NT2/D1 (cell line): ENCODE data around the gene CST9L.

Experiments used
- DNase-seq: peaks from one replicate; pipeline ENCODE4 v3.0.0-alpha.2; 2011; ENCODE audit warnings: low read depth, low spot score
- H3K27me3 ChIP-seq: 2 replicates; pipeline ENCODE4 v1.6.0; 2011; ENCODE audit warnings: mild to moderate bottlenecking; ENCODE audit not compliant: insufficient read length, insufficient read depth
- H3K36me3 ChIP-seq: 2 replicates; pipeline ENCODE4 v1.6.1; 2011; ENCODE audit warnings: mild to moderate bottlenecking, low read length, mixed read lengths; ENCODE audit not compliant: insufficient read depth, insufficient read length
- H3K4me1 ChIP-seq: 2 replicates; pipeline ENCODE4 v1.5.1; 2011; ENCODE audit not compliant: insufficient read depth, insufficient read length
- H3K4me3 ChIP-seq: 2 replicates; pipeline ENCODE4 v1.5.1; 2011; ENCODE audit warnings: low read depth; ENCODE audit not compliant: insufficient read length
- H3K9ac ChIP-seq: 2 replicates; pipeline ENCODE4 v1.6.0; 2011; ENCODE audit warnings: low read depth; ENCODE audit not compliant: insufficient read length
- H3K9me3 ChIP-seq: 2 replicates; pipeline ENCODE4 v1.5.1; 2011; ENCODE audit warnings: mild to moderate bottlenecking, low read length; ENCODE audit not compliant: insufficient read depth
- SUZ12 ChIP-seq: IDR thresholded peaks from 2 replicates; pipeline ENCODE4 v1.6.1; 2011; ENCODE audit not compliant: insufficient read length, insufficient read depth; ENCODE audit errors: extremely low read depth
- YY1 ChIP-seq: IDR thresholded peaks from 2 replicates; pipeline ENCODE4 v1.6.1; 2011; ENCODE audit not compliant: insufficient read length, insufficient read depth
- ZNF274 ChIP-seq: IDR thresholded peaks from 2 replicates; pipeline ENCODE4 v1.6.1; 2011; ENCODE audit warnings: mild to moderate bottlenecking, low read depth, low read length

CST9L gene

DNA sequence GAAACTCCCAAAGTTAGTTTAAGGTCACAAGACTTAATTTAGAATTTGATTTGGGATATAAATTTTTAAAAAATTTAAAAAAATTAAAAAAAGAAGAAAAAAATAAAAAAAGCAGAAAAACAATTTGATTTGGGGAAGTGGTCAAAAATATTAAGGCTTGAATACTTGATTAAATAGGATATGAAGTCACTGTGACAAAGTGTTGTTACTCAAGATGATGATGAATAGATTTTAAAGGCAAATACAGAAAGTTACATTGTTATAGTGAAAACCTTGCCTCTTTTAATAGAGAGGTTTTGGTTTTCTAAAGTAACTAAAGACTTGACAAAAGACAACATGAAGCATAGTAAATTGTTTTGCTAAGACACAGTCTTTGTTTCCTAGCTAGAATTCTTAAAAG lies 30.2 kb upstream of the CST9L start:
- Histone ChIP-seq H3K4me1 (no peaks in the 10 kb centered on the region), H3K9me3 (no peaks in the 10 kb centered on the region), H3K9ac (no peak overlapping the region), H3K4me3 (no peak overlapping the region), H3K27me3 (no peaks in the 10 kb centered on the region), H3K36me3 (no peaks in the 10 kb centered on the region)
- no peak for TF ChIP-seq YY1
- TF ChIP-seq SUZ12, result no peak
- TF ChIP-seq ZNF274, result no peak
- no peak for DNase-seq

DNA sequence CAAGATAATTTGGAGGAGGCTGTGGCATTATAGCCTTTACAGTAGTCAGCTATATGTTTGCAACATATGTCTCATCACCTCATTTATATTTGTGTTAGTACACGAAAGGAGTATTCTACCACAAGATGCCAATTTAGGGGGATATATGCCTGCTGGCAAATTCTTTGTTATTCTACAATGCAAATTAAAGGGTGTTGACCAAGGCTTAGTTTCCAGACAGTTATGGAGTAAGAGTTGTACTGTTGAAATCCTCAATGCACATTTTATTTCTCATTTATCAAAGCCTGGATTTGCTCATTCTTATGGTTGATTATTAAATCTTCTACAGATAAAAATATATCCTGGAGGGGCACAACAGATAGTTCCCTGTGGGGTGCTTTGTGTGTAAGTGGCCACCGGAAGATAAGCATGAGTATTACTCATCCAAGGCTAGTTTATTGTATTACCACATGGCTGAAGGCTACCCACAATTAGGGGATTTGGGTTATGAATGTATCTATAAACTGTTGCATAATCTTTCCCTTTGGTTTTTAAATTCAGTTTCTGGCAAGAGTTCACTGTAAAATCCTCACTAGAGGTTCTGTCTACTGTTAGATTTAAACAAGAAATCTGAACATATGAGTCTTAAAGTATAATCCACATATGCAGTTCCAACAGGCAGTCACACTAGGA lies 28.4 kb upstream of the CST9L start:
- H3K9me3 ChIP-seq, result no peaks in the 10 kb centered on the region
- H3K4me1 ChIP-seq, result no peaks in the 10 kb centered on the region
- TF ChIP-seq SUZ12, result no peak
- no peak for TF ChIP-seq ZNF274
- no peak for TF ChIP-seq YY1
- H3K9ac ChIP-seq, result no peak overlapping the region
- no peak for DNase-seq
- H3K27me3 ChIP-seq, result no peaks in the 10 kb centered on the region
- no peak overlapping the region for H3K4me3 ChIP-seq
- no peaks in the 10 kb centered on the region for H3K36me3 ChIP-seq

DNA sequence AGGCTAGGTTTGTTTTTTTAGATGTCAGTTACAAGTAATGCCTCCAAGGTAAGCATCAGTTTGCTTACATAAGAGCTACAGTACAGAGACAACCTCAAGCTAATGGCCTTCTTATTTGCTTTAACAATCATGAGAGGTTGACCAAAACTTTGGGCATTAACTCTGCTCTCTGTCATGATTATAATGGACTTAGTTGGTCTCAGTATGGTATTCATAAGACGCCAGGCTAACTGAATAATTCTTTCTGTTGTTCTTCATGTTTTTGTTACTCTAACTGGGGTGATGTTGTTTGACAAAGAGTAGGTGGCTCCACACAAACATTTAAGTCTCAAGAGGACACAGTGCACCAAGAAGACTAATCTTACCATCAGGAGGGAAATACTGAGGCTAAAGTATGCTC lies 27.7 kb upstream of the CST9L start:
- Histone ChIP-seq H3K9ac (no peak overlapping the region), H3K9me3 (no peaks in the 10 kb centered on the region), H3K4me3 (no peak overlapping the region), H3K36me3 (no peaks in the 10 kb centered on the region), H3K4me1 (no peaks in the 10 kb centered on the region), H3K27me3 (no peaks in the 10 kb centered on the region)
- no peak for DNase-seq
- TF ChIP-seq SUZ12, result no peak
- no peak for TF ChIP-seq YY1
- TF ChIP-seq ZNF274, result no peak

DNA sequence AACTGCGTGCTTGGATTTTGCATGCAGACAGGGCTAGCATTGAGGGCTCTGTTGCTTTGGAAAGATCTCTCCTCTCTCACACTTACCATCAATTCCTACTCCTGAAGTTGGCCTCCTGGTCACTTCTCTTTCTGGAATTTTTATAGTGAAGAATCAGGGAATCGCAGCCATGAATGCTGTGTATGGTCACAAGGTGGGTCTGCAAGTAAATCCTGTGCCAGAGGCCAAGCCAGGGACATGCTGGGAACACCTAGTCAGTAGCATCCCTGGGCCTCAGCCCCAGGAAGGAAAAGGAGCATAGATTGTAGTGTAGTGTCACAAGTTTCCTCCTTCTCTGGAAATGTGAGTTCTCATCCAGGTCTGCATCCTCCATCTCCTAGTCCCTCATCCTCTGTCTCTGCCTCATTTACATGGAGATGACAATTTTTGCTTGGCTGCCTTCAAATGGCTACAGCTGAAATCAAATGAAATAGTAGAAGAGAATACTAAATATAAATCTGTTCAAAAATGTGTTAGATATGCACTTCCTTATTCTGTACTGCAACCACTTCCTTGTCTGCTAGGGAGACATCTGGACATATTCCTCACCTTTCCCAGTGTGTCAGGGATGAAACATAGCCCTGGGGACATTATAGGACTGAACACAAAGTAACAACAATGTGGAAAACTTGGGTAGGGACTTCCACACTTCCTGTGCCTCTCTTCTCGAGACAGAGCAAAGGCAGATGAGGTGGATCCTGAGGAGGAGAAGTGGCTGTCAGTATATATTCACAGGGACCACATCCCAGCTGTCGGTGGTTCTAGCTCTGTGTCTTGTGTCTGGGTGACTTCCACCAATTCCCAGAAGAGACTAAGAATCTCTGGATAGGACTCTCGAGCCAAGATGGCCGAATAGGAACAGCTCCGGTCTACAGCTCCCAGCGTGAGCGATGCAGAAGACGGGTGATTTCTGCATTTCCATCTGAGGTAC lies 20.4 kb upstream of the CST9L start:
- Histone ChIP-seq H3K36me3 (no peaks in the 10 kb centered on the region), H3K9me3 (peaks cover 18% of the 10 kb centered on the region; the same call in 1 of the 2 replicates), H3K9ac (no peak overlapping the region), H3K27me3 (no peaks in the 10 kb centered on the region), H3K4me3 (peak overlapping the region; percentile 15), H3K4me1 (no peaks in the 10 kb centered on the region)
- no peak for TF ChIP-seq YY1
- DNase-seq, result no peak

DNA sequence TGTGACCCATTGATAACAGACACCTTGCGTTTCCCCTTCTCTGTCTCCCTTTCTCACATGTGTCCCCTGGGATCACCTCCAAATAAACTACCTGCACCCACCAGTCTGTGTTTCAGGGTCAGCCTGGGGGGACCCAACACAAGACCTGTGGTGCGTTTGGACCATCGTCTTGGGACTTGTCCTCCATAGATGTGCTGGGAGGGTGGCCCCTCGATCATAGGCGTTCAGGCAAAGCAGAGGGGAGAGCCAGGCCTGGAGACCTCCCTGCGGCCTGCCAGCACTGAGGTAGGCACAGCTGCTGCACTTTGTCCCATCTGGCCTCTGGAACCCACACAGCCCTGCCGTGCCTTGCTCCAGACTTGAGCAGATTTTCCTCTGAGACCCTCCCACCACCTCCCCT lies 19.3 kb upstream of the CST9L start:
- no peak overlapping the region for H3K9ac ChIP-seq
- H3K36me3 ChIP-seq, result no peaks in the 10 kb centered on the region
- no peak for DNase-seq
- no peak for TF ChIP-seq SUZ12
- TF ChIP-seq YY1, result no peak
- no peak for TF ChIP-seq ZNF274
- H3K4me1 ChIP-seq, result no peaks in the 10 kb centered on the region
- no peaks in the 10 kb centered on the region for H3K27me3 ChIP-seq
- H3K4me3 ChIP-seq, result no peak overlapping the region
- peaks cover 18% of the 10 kb centered on the region; the same call in 1 of the 2 replicates for H3K9me3 ChIP-seq

DNA sequence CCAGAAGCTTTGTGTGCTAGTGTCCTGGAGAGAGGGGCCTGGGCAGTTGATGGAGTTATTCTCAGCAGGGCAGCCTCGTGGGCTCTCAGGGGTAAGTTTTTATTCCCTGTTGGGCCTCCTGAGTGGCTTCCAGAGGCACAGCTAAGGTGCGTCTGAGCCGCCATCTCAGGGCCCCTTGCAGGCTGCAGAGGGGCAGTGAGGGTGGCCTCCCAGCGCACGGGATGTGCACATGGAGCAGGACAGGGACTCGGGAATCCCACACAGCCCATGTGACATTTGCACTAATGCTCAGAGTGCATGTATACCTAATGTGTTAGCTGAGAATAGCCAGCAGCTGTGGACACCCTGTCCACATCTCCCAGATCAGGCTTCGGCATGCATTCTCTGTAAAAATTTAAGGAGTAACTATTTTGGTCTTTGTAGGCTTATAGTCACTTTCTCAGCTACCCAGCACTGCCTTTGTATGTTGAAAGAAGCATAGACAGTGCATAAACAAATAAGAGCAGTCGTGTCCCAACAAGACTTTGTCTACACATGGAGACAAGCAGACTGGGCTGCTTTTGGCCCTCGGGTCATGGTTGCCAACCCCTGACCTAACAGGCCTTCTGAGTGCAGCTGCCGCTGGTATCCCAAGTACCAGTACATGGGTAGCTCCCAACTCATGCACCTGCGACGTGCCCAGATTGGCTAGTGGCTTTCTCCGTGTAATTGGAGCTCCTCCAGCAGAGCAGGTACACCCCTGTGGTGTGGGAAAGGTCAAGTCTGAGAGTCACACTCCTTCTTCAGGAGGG lies 18.6 kb upstream of the CST9L start:
- Histone ChIP-seq H3K9me3 (peaks cover 18% of the 10 kb centered on the region; the same call in 1 of the 2 replicates), H3K9ac (no peak overlapping the region), H3K4me1 (peaks cover 3% of the 10 kb centered on the region), H3K4me3 (no peak overlapping the region), H3K27me3 (no peaks in the 10 kb centered on the region), H3K36me3 (no peaks in the 10 kb centered on the region)
- TF ChIP-seq YY1, result no peak
- no peak for TF ChIP-seq SUZ12
- no peak for TF ChIP-seq ZNF274
- no peak for DNase-seq
